IPS DF 4.7 (cell line): ENCODE measurements around the gene IGFBP5.

Experiments used
- DNase-seq: peaks from one replicate; pipeline ENCODE4 v3.0.0-alpha.2; 2013; ENCODE audit warnings: low spot score; ENCODE audit errors: extremely low read depth

The IGFBP5 gene

GRCh38 chr2:216714376-216714775, 19.0 kb upstream of the IGFBP5 start:
- no peak for DNase-seq

- DNase-seq, result no peak
Measured at GRCh38 chr2:216713691-216714336, 18.5 kb upstream of the IGFBP5 start.

GRCh38 chr2:216711348-216711747, 16.0 kb upstream of the IGFBP5 start:
- no peak for DNase-seq

GRCh38 chr2:216710551-216711301, 15.4 kb upstream of the IGFBP5 start:
- no peak for DNase-seq

- no peak for DNase-seq
Measured at GRCh38 chr2:216702756-216703155, 7.4 kb upstream of the IGFBP5 start.

- no peak for DNase-seq
Measured at GRCh38 chr2:216701544-216701943, 6.2 kb upstream of the IGFBP5 start.

GRCh38 chr2:216700781-216701180, 5.4 kb upstream of the IGFBP5 start:
- no peak for DNase-seq

GRCh38 chr2:216700088-216700567, 4.8 kb upstream of the IGFBP5 start:
- DNase-seq, result no peak

GRCh38 chr2:216698895-216699294, 3.5 kb upstream of the IGFBP5 start:
- no peak for DNase-seq

GRCh38 chr2:216698293-216698692, 2.9 kb upstream of the IGFBP5 start:
- no peak for DNase-seq

GRCh38 chr2:216696751-216697560, 1.6 kb upstream of the IGFBP5 start:
- DNase-seq, result no peak

GRCh38 chr2:216696321-216696720, 972 bp upstream of the IGFBP5 start:
- DNase-seq, result no peak

GRCh38 chr2:216694826-216695217, 527 bp downstream of the IGFBP5 start:
- DNase-seq, result no peak

- DNase-seq, result no peak
Measured at GRCh38 chr2:216694082-216694825, 1.1 kb downstream of the IGFBP5 start.

GRCh38 chr2:216693414-216694080, 1.8 kb downstream of the IGFBP5 start:
- no peak for DNase-seq

GRCh38 chr2:216692636-216693413, 2.5 kb downstream of the IGFBP5 start:
- no peak for DNase-seq

- DNase-seq, result no peak
Measured at GRCh38 chr2:216690853-216691741, 4.3 kb downstream of the IGFBP5 start.

GRCh38 chr2:216690456-216690852, 4.9 kb downstream of the IGFBP5 start:
- no peak for DNase-seq

- no peak for DNase-seq
Measured at GRCh38 chr2:216689397-216689796, 6.0 kb downstream of the IGFBP5 start.
